PFSK-1 (cell line): Measurements from ENCODE around the gene ULK4.

Source experiments
- FOXP2 ChIP-seq: optimal IDR thresholded peaks from 2 replicates; pipeline ENCODE3; 2011; ENCODE audit warnings: borderline replicate concordance, control low read depth, inconsistent platforms; ENCODE audit not compliant: insufficient read depth; ENCODE audit errors: extremely low read length, extremely low read depth
- POLR2AphosphoS5 ChIP-seq: IDR thresholded peaks from 2 replicates; pipeline ENCODE4 v1.6.1; 2012; ENCODE audit warnings: low read depth, mild to moderate bottlenecking, control low read depth, low read length, moderate library complexity
- SIN3A ChIP-seq: IDR thresholded peaks from 2 replicates; pipeline ENCODE4 v1.6.1; 2012; ENCODE audit warnings: mild to moderate bottlenecking, low read length, moderate library complexity, borderline replicate concordance; ENCODE audit not compliant: insufficient read depth
- TAF1 ChIP-seq: IDR thresholded peaks from 2 replicates; pipeline ENCODE4 v1.6.1; 2012; ENCODE audit warnings: low read length, control low read depth, borderline replicate concordance; ENCODE audit not compliant: insufficient read depth
- TF ChIP-seq, protein P1 (sequence below), 2 experiments: IDR thresholded peaks; 2 replicates each; pipeline versions ENCODE4 v1.6.1 to v1.8.0; 2011 to 2012; ENCODE audit warnings: low read depth in 2 of 2, low read length in 2 of 2, control low read depth in 1 of 2, inconsistent platforms in 1 of 2, mild to moderate bottlenecking in 1 of 2, moderate library complexity in 1 of 2; ENCODE audit not compliant: insufficient read depth in 1 of 2

Gene ULK4

GRCh38 chr3:41579861-41580260 lies 382.0 kb downstream of the ULK4 start:
- TF ChIP-seq POLR2AphosphoS5, result no peak
- TF ChIP-seq, protein P1, sequence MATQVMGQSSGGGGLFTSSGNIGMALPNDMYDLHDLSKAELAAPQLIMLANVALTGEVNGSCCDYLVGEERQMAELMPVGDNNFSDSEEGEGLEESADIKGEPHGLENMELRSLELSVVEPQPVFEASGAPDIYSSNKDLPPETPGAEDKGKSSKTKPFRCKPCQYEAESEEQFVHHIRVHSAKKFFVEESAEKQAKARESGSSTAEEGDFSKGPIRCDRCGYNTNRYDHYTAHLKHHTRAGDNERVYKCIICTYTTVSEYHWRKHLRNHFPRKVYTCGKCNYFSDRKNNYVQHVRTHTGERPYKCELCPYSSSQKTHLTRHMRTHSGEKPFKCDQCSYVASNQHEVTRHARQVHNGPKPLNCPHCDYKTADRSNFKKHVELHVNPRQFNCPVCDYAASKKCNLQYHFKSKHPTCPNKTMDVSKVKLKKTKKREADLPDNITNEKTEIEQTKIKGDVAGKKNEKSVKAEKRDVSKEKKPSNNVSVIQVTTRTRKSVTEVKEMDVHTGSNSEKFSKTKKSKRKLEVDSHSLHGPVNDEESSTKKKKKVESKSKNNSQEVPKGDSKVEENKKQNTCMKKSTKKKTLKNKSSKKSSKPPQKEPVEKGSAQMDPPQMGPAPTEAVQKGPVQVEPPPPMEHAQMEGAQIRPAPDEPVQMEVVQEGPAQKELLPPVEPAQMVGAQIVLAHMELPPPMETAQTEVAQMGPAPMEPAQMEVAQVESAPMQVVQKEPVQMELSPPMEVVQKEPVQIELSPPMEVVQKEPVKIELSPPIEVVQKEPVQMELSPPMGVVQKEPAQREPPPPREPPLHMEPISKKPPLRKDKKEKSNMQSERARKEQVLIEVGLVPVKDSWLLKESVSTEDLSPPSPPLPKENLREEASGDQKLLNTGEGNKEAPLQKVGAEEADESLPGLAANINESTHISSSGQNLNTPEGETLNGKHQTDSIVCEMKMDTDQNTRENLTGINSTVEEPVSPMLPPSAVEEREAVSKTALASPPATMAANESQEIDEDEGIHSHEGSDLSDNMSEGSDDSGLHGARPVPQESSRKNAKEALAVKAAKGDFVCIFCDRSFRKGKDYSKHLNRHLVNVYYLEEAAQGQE (IDR thresholded peaks at IDR 0.05; ENCODE audit: insufficient read depth in 1 of 2, low read depth in 2 of 2, low read length in 2 of 2), result no peak
- no peak for TF ChIP-seq FOXP2
- TF ChIP-seq SIN3A, result no peak
- no peak for TF ChIP-seq TAF1

DNA sequence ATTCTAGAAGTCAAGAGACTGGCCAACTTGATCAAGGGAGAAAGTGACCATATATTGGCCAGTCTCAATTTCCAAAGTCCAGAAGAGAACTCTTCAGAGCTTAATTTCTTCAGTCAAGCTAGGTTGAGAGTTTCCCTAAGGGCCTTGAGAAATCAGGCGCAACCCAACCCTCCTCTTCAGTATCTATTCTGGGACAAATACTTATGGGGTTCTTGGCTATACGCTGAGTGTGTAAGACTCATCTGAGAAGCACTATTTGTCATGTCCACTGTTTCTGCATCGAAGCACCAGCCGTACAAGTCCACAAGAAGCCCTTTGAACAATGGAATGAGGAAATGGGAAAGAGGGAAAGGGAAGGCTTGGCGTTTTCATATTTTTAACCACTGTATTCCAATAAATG lies 383.1 kb downstream of the ULK4 start:
- TF ChIP-seq FOXP2, result no peak
- no peak for TF ChIP-seq POLR2AphosphoS5
- no peak for TF ChIP-seq SIN3A
- TF ChIP-seq TAF1, result no peak
- TF ChIP-seq, protein P1 (IDR thresholded peaks at IDR 0.05; ENCODE audit: insufficient read depth in 1 of 2, low read depth in 2 of 2, low read length in 2 of 2), result no peak

DNA sequence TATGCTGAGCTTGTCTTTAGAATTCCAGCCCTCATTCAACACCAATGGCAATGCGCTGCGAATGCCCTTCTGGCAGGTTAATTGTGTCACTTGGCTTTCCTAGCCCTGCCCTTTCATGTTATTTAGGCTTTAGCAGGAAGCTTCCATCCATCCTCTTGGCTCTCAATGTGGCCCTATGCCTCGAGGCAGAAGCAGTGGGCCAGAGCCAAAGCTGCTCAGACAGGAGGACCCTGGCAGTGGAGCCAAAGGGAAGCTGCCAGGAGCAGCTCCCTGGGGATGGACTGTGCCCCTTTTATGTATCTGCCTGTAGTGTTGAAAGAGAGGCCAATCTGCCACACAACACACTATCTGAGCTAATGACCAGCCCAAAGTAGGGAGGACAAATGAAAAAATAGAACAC lies 386.2 kb downstream of the ULK4 start:
- TF ChIP-seq, protein P1 (IDR thresholded peaks at IDR 0.05; ENCODE audit: insufficient read depth in 1 of 2, low read depth in 2 of 2, low read length in 2 of 2), result no peak
- no peak for TF ChIP-seq TAF1
- no peak for TF ChIP-seq SIN3A
- TF ChIP-seq FOXP2, result no peak
- no peak for TF ChIP-seq POLR2AphosphoS5

- no peak for TF ChIP-seq TAF1
- TF ChIP-seq POLR2AphosphoS5, result no peak
- TF ChIP-seq, protein P1 (IDR thresholded peaks at IDR 0.05; ENCODE audit: insufficient read depth in 1 of 2, low read depth in 2 of 2, low read length in 2 of 2), result no peak
- no peak for TF ChIP-seq SIN3A
- TF ChIP-seq FOXP2, result no peak
These were observed 387.0 kb downstream of the ULK4 start for GRCh38 chr3:41574900-41575299.

GRCh38 chr3:41573591-41573990 lies 388.3 kb downstream of the ULK4 start:
- TF ChIP-seq, protein P1 (IDR thresholded peaks at IDR 0.05; ENCODE audit: insufficient read depth in 1 of 2, low read depth in 2 of 2, low read length in 2 of 2), result no peak
- no peak for TF ChIP-seq FOXP2
- no peak for TF ChIP-seq TAF1
- TF ChIP-seq POLR2AphosphoS5, result no peak
- no peak for TF ChIP-seq SIN3A
